Measurements from ENCODE around the gene PTRHD1. TPM values are rescaled to one million over a fixed set of nuclear protein-coding genes. Genes with fewer than 3 reads are reported as not detected.

Gene PTRHD1
- polyA plus RNA-seq, 1 of the 3 experiments (the other 2 are of a cell fraction) = 74.4 TPM

DNA sequence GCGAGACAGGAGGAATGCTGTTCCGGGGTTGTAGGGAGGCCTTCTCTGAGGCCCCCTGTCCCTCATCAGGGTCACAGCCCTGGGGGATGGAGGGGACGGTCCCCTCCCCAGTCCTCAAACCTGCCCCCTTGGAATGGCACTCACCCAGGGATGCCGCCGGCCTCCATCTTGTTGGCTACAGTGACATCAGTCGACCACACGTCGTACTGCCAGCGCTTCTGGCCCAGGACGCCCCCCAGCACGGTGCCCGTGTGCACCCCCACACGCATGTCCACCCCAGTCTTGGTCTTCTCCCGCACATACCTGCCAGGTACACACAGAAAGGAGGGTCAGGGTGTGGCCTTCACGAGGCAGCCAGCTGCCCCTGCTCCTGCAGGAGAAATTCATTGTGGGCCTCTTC, 46.5 kb upstream of the PTRHD1 start (continued):
- TF ChIP-seq, protein P1, sequence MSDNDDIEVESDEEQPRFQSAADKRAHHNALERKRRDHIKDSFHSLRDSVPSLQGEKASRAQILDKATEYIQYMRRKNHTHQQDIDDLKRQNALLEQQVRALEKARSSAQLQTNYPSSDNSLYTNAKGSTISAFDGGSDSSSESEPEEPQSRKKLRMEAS (IDR thresholded peaks at IDR 0.05; ENCODE audit: low read depth) = no peak
- TF ChIP-seq, protein P2, sequence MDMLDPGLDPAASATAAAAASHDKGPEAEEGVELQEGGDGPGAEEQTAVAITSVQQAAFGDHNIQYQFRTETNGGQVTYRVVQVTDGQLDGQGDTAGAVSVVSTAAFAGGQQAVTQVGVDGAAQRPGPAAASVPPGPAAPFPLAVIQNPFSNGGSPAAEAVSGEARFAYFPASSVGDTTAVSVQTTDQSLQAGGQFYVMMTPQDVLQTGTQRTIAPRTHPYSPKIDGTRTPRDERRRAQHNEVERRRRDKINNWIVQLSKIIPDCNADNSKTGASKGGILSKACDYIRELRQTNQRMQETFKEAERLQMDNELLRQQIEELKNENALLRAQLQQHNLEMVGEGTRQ (IDR thresholded peaks at IDR 0.05; ENCODE audit: borderline replicate concordance, low read depth, low read length) = no peak
- TF ChIP-seq EP300 (IDR thresholded peaks at IDR 0.05; ENCODE audit: borderline replicate concordance in 1 of 2, low read depth in 1 of 2, low read length in 1 of 2) (no peak), FOXJ3 (CRISPR knock-in tag; IDR thresholded peaks at IDR 0.05) (no peak), TCF12 (IDR thresholded peaks at IDR 0.05) (no peak), JUND (IDR thresholded peaks at IDR 0.05) (no peak), POLR2AphosphoS5 (IDR thresholded peaks at IDR 0.05; ENCODE audit: low read depth, low read length) (no peak), RAD21 (IDR thresholded peaks at IDR 0.05; ENCODE audit: low read length) (no peak), MXI1 (IDR thresholded peaks at IDR 0.05; ENCODE audit: low read depth, low read length) (no peak)
- TF ChIP-seq, protein P3, sequence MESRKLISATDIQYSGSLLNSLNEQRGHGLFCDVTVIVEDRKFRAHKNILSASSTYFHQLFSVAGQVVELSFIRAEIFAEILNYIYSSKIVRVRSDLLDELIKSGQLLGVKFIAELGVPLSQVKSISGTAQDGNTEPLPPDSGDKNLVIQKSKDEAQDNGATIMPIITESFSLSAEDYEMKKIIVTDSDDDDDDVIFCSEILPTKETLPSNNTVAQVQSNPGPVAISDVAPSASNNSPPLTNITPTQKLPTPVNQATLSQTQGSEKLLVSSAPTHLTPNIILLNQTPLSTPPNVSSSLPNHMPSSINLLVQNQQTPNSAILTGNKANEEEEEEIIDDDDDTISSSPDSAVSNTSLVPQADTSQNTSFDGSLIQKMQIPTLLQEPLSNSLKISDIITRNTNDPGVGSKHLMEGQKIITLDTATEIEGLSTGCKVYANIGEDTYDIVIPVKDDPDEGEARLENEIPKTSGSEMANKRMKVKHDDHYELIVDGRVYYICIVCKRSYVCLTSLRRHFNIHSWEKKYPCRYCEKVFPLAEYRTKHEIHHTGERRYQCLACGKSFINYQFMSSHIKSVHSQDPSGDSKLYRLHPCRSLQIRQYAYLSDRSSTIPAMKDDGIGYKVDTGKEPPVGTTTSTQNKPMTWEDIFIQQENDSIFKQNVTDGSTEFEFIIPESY (IDR thresholded peaks at IDR 0.05; ENCODE audit: borderline replicate concordance, low read depth) = no peak
- TF ChIP-seq, protein P4, sequence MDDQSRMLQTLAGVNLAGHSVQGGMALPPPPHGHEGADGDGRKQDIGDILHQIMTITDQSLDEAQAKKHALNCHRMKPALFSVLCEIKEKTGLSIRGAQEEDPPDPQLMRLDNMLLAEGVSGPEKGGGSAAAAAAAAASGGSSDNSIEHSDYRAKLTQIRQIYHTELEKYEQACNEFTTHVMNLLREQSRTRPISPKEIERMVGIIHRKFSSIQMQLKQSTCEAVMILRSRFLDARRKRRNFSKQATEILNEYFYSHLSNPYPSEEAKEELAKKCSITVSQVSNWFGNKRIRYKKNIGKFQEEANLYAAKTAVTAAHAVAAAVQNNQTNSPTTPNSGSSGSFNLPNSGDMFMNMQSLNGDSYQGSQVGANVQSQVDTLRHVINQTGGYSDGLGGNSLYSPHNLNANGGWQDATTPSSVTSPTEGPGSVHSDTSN (IDR thresholded peaks at IDR 0.05) = no peak

DNA sequence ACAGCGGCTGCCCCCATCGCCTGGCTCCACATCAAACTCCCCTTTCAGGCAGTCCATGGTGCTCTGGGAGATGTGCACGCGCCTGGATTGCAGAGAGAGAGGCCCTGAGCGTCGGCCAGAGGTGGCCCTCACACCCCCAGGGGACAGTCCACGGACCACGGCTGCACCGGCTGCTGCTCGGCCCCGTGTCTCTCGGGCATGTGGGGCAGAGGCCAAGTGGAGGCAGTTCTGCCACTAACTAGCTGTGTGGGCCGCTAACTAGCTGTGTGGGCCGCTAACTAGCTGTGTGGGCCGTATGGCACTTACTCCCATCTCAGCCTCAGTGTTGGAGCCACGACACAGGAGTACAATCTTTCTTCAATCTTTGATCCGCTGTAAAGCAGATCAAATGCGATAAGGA, 45.4 kb upstream of the PTRHD1 start:
- H4K20me1 ChIP-seq (ENCODE audit: insufficient read depth) = no peaks in the 10 kb centered on the region
- no peaks in the 10 kb centered on the region for H3K27me3 ChIP-seq (ENCODE audit: insufficient read depth)
- H3K9me2 ChIP-seq = no peaks in the 10 kb centered on the region
- no peaks in the 10 kb centered on the region for H3F3A ChIP-seq (replicated peaks; ENCODE audit: insufficient read depth)
- no peak overlapping the region for H3K9ac ChIP-seq
- no peaks in the 10 kb centered on the region for H3K79me2 ChIP-seq (ENCODE audit: insufficient read depth)
- ChIA-PET CTCF (interaction anchor here (5.6 kb wide), 1 partner anchor 12 kb away, joined by 45 read pairs; no protein-coding TSS in a partner anchor), POLR2A (no interaction called here)
- DNase-seq = no peak
- WGBS (ENCODE audit: low lambda C conversion rate) = 93% methylated on average over 16 of the region's 18 CpGs
- no peak overlapping the region for H3K4me2 ChIP-seq
- no peaks in the 10 kb centered on the region for H3K4me1 ChIP-seq (ENCODE audit: control insufficient read depth in 1 of 2, insufficient read depth in 2 of 2, low read depth in 1 of 2, low read length in 1 of 2)
- H3K36me3 ChIP-seq (replicated peaks in 1 of 2; ENCODE audit: control insufficient read depth in 1 of 2, insufficient read depth in 2 of 2, low read length in 1 of 2) = peaks cover 0 to 2% of the 10 kb centered on the region in 2 experiments
- H2AFZ ChIP-seq (ENCODE audit: low read depth) = no peak overlapping the region
- no peak overlapping the region for H3K4me3 ChIP-seq (ENCODE audit: low read depth in 2 of 2, low read length in 1 of 2)
- no peak overlapping the region for H3K27ac ChIP-seq (ENCODE audit: low read depth in 2 of 2, low read length in 1 of 2)
- no peaks in the 10 kb centered on the region for H3K9me3 ChIP-seq
- TF ChIP-seq SIN3A (IDR thresholded peaks at IDR 0.05; ENCODE audit: borderline replicate concordance, low read depth, low read length) = no peak
- TF ChIP-seq RFX5 (IDR thresholded peaks at IDR 0.05; ENCODE audit: low read length) = no peak
- TF ChIP-seq TAF1 (IDR thresholded peaks at IDR 0.05; ENCODE audit: borderline replicate concordance, low read depth, low read length) = no peak
- TF ChIP-seq IRF3 (IDR thresholded peaks at IDR 0.05; ENCODE audit: low read depth, low read length) = no peak
